Lung (tissue), 12 donors: ENCODE measurements around the gene PPP1R13B. TPM values are rescaled to one million over a fixed set of nuclear protein-coding genes. Genes with fewer than 3 reads are reported as not detected.

Source experiments
- ATAC-seq: fragments of 200-7000 bp; cut with Tn5 transposase; one replicate; pipeline ENCODE4 v1.9.1; 2020; ENCODE audit warnings: moderate number of reproducible peaks; ENCODE audit not compliant: insufficient read depth, low FRiP score
- DNase-seq, 3 donors: peaks; one replicate each; pipeline ENCODE4 v3.0.0-alpha.2; 2013 to 2017
- H3K27ac ChIP-seq, 2 donors: one replicate each; pipeline ENCODE4 v1.5.1; 2013; ENCODE audit warnings: mild to moderate bottlenecking in 2 of 2, moderate library complexity in 2 of 2, control low read depth in 1 of 2, inconsistent platforms in 1 of 2, low read depth in 1 of 2, low read length in 1 of 2
- H3K27me3 ChIP-seq, 3 donors: one replicate each; pipeline ENCODE4 v1.5.1; 2013; ENCODE audit warnings: low read length in 2 of 3; ENCODE audit not compliant: control insufficient read depth in 3 of 3, insufficient read depth in 3 of 3
- H3K36me3 ChIP-seq, 4 donors: one replicate each; pipeline ENCODE4 v1.5.1; 2013; ENCODE audit warnings: low read length in 4 of 4, mild to moderate bottlenecking in 1 of 4, moderate library complexity in 1 of 4; ENCODE audit not compliant: control insufficient read depth in 4 of 4, insufficient read depth in 4 of 4
- H3K4me1 ChIP-seq, 5 donors: one replicate each; pipeline ENCODE4 v1.5.1; 2013; ENCODE audit warnings: low read length in 5 of 5, mild to moderate bottlenecking in 2 of 5, moderate library complexity in 1 of 5; ENCODE audit not compliant: control insufficient read depth in 5 of 5, insufficient read depth in 5 of 5
- H3K4me3 ChIP-seq: one replicate; pipeline ENCODE4 v1.5.1; 2013; ENCODE audit warnings: mild to moderate bottlenecking, control low read depth, moderate library complexity
- H3K9ac ChIP-seq, 2 donors: one replicate each; pipeline ENCODE4 v1.5.1; 2013; ENCODE audit warnings: low read length in 2 of 2, control low read depth in 1 of 2; ENCODE audit not compliant: insufficient read depth in 1 of 2
- H3K9me3 ChIP-seq, 4 donors: one replicate each; pipeline ENCODE4 v1.5.1; 2013; ENCODE audit warnings: low read length in 3 of 4, mild to moderate bottlenecking in 1 of 4, moderate library complexity in 1 of 4; ENCODE audit not compliant: control insufficient read depth in 4 of 4, insufficient read depth in 3 of 4
- WGBS, 2 donors: extraction: QIAGEN DNeasy Blood & Tissue Kit; methylation state at CpG; one replicate each; pipeline ENCODE4 v1.1.7; 2013; 5-methylcytosine and 5-hydroxymethylcytosine counted together
- polyA plus RNA-seq, 2 donors: library from polyadenylated mRNA; stranded (reverse); fragments of 200-250 nt; gene quantifications; one replicate each; pipeline ENCODE4 v1.2.1, GENCODE V29; 2013
- total RNA-seq, 2 donors: library from RNA; depleted of rRNA in 1 of 2; stranded (reverse); fragments of >200 nt in 1 of 2; gene quantifications; one replicate each; pipeline ENCODE4 v1.2.1, GENCODE V29; 2014 to 2021
- TF ChIP-seq, protein P1 (sequence below): IDR thresholded peaks from 2 replicates; pipeline ENCODE4 v1.5.1; 2012; ENCODE audit warnings: mild to moderate bottlenecking; ENCODE audit errors: control extremely low read depth, extremely low read depth
- donor health status: control.
- donor health status: control.
- donor health status: Bipolar disorder and iron deficiency.
- donor health status: healthy.
- donor health status: DM: yes; HTN: yes; CAD: no.

Gene PPP1R13B
- total and polyA plus RNA-seq, 4 donors = 12.0 to 66.6 (median 38.4) TPM

GRCh38 chr14:103707329-103708263, 139.8 kb downstream of the PPP1R13B start:
- Histone ChIP-seq H3K4me3 (no peak overlapping the region), H3K27ac (no peak overlapping the region), H3K9ac (no peak overlapping the region), H3K27me3 (no peaks in the 10 kb centered on the region), H3K4me1 (peaks cover 0 to 21% (median 4%) of the 10 kb centered on the region in 5 donors), H3K36me3 (peaks cover 0 to 30% (median 15%) of the 10 kb centered on the region in 4 donors), H3K9me3 (no peaks in the 10 kb centered on the region)
- TF ChIP-seq, protein P1, sequence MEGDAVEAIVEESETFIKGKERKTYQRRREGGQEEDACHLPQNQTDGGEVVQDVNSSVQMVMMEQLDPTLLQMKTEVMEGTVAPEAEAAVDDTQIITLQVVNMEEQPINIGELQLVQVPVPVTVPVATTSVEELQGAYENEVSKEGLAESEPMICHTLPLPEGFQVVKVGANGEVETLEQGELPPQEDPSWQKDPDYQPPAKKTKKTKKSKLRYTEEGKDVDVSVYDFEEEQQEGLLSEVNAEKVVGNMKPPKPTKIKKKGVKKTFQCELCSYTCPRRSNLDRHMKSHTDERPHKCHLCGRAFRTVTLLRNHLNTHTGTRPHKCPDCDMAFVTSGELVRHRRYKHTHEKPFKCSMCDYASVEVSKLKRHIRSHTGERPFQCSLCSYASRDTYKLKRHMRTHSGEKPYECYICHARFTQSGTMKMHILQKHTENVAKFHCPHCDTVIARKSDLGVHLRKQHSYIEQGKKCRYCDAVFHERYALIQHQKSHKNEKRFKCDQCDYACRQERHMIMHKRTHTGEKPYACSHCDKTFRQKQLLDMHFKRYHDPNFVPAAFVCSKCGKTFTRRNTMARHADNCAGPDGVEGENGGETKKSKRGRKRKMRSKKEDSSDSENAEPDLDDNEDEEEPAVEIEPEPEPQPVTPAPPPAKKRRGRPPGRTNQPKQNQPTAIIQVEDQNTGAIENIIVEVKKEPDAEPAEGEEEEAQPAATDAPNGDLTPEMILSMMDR = no peak
- DNase-seq (no peak), ATAC-seq (no peak)
- 93% methylated on average over 28 to 29 of the region's 29 CpGs for WGBS, 2 donors

DNA sequence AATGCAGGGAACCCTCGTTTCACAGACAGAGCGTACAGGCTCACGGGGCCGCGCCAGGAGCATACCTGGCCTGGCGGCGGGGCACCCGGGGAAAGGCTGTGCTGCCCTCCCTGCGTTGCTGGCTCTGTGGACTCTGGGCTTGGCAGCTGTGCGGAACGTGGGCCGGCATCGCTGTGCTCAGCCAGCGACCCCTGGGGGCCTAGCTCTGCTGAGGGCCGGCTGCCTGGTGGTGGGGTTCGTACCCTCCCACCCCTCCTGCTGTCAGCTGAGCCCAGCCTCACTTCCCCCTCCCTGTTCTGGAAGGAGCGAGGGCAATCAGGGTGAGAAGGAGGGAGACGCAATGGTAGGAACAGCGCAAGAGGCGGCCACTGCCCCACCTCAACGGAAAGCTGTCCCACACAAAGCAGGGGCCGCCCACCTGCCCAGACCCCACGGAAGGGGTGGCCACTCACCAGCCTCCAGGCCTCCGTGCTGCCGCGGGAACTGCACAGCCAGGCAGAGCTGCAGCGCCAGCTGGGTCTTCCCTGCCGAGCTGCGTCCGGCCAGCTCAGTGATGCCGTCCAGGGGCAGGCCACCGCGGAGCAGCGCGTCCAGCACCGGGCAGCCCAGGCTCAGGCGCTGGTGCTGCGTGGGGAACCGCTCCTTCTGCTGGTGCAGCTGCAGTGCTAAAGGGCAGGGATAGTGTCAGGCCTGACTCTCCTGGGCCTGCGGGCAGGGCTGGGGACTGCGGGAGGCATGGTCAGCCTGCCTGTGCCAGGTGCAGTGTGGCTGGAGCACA, 140.6 kb downstream of the PPP1R13B start:
- DNase-seq (no peak), ATAC-seq (no peak)
- Histone ChIP-seq H3K27me3 (no peaks in the 10 kb centered on the region), H3K4me1 (peaks cover 0 to 13% (median 3%) of the 10 kb centered on the region in 5 donors), H3K9ac (no peak overlapping the region), H3K36me3 (peaks cover 2 to 38% (median 18%) of the 10 kb centered on the region in 4 donors), H3K4me3 (no peak overlapping the region), H3K9me3 (no peaks in the 10 kb centered on the region), H3K27ac (no peak overlapping the region)
- WGBS, 2 donors = 94 to 95% methylated on average over 41 of the region's 41 CpGs
- TF ChIP-seq, protein P1 = no peak

DNA sequence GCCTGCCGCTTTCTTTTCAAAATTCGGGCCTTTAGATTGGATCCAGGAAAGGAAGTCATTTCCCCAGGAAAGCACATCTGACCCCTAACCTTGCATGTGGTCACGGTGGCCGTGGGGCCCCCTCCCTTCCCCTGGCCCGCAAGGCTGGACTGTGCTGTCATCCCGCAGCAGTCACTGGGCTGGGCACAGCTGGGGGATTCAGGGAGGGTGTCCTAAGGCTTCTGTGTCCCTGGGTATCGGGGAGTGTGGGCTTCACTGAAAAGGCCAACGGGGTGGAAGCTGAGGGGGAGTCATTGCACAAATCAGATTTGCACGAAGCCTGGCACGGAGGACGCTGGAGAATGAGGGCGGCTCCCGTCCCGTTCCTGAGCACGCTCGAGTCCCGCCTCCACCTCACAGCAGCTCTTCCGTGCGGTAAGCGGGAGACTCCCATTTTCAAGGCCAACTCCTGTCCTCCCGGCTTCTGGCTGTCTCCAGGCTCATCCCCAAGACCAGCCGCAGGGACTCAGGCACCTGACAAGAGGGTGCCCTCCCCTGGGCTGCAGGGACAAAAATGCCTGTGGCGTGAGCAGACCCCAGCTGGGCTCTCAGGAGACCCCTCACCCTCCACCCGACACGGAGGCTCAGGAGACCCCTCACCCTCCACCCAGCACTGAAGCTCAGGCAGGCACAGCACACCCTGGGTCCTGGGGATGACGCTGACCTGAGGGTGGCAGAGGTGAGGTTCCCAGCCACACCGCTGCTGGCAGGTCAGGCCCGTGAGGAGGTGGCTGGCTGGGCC, 141.7 kb downstream of the PPP1R13B start:
- 54 to 68% methylated on average over 26 to 28 of the region's 28 CpGs for WGBS, 2 donors
- Histone ChIP-seq H3K27me3 (no peaks in the 10 kb centered on the region), H3K4me1 (peaks cover 0 to 7% (median 3%) of the 10 kb centered on the region in 5 donors), H3K9ac (peak overlapping the region in 1 of 2 donors; percentile 9), H3K36me3 (peaks cover 2 to 45% (median 21%) of the 10 kb centered on the region in 4 donors), H3K27ac (peak overlapping the region in 1 of 2 donors; percentile 91), H3K9me3 (no peaks in the 10 kb centered on the region), H3K4me3 (no peak overlapping the region)
- ATAC-seq = peak; percentile 1
- TF ChIP-seq, protein P1 = no peak
- DNase-seq = no peak
